B cell (primary cell): ENCODE data around the gene IL36RN. TPM values are rescaled to one million over a fixed set of nuclear protein-coding genes. Genes with fewer than 3 reads are reported as not detected.

Experiments used
- ATAC-seq: fragments of 200-7000 bp; cut with Tn5 transposase; one replicate; pipeline ENCODE4 v1.10.0; 2021; ENCODE audit warnings: low read depth, mild to moderate bottlenecking, moderate number of reproducible peaks, moderate library complexity
- CTCF ChIA-PET: fragments of 350-600 bp; sonication (Branson Sonifier 250); formaldehyde crosslinking; loops from one replicate; lab custom pipeline; 2021; ENCODE audit warnings: antibody characterized with exemption, inconsistent platforms; lab: Charles Lee
- POLR2A ChIA-PET: fragments of 350-600 bp; sonication (Branson Sonifier 250); formaldehyde crosslinking; loops from one replicate; lab custom pipeline; 2021; ENCODE audit warnings: antibody characterized with exemption; lab: Charles Lee
- DNase-seq: peaks from one replicate; pipeline ENCODE4 v3.0.0; 2013
- H2AFZ ChIP-seq: 2 replicates; pipeline ENCODE4 v1.6.1; 2012; ENCODE audit warnings: mild to moderate bottlenecking, low read depth, low read length; ENCODE audit not compliant: insufficient read depth, poor library complexity, severe bottlenecking
- H3K27ac ChIP-seq, 2 donors: 1 replicate in 1 of 2; 2 replicates in 1 of 2; pipeline ENCODE4 v1.5.1; 2012 to 2013; ENCODE audit warnings: low read length in 2 of 2, mild to moderate bottlenecking in 2 of 2, moderate library complexity in 1 of 2
- H3K27me3 ChIP-seq, 4 experiments: fragments of 200-600 bp in 1 of 4; sonication (generic) in 1 of 4; replicated peaks in 1 of 4; 1 replicate in 2 of 4; 2 replicates in 2 of 4; pipeline versions ENCODE4 v1.6.1 to v1.7.0; 2013 to 2016; ENCODE audit warnings: low read length in 3 of 4, mild to moderate bottlenecking in 2 of 4, mixed read lengths in 1 of 4, moderate library complexity in 1 of 4; ENCODE audit not compliant: insufficient read depth in 4 of 4, control insufficient read depth in 3 of 4; ENCODE audit errors: control extremely low read depth in 1 of 4
- H3K36me3 ChIP-seq, 2 experiments: replicated peaks in 1 of 2; 1 replicate in 1 of 2; 2 replicates in 1 of 2; pipeline versions ENCODE4 v1.6.1 to v1.7.1; 2013; ENCODE audit warnings: low read length in 1 of 2; ENCODE audit not compliant: insufficient read depth in 2 of 2, control insufficient read depth in 1 of 2; ENCODE audit errors: control extremely low read depth in 1 of 2, extremely low read depth in 1 of 2
- H3K4me1 ChIP-seq, 2 donors: fragments of 200-600 bp in 1 of 2; sonication (generic) in 1 of 2; 1 replicate in 1 of 2; 2 replicates in 1 of 2; pipeline versions ENCODE4 v1.5.1 to v1.6.1; 2013 to 2017; ENCODE audit warnings: low read length in 2 of 2; ENCODE audit not compliant: control insufficient read depth in 2 of 2, insufficient read depth in 2 of 2
- H3K4me2 ChIP-seq: replicated peaks from 2 replicates; pipeline ENCODE3; 2012; ENCODE audit warnings: mild to moderate bottlenecking, low read depth, low read length; ENCODE audit not compliant: poor library complexity, severe bottlenecking
- H3K4me3 ChIP-seq, 5 experiments: fragments of 200-600 bp in 1 of 5; sonication (generic) in 1 of 5; 1 replicate in 3 of 5; 2 replicates in 2 of 5; pipeline versions ENCODE4 v1.5.1 to v1.7.0; 2011 to 2016; ENCODE audit warnings: low read length in 4 of 5, mild to moderate bottlenecking in 4 of 5, low read depth in 2 of 5, control low read depth in 1 of 5, moderate library complexity in 1 of 5; ENCODE audit not compliant: insufficient read depth in 1 of 5; ENCODE audit errors: control extremely low read depth in 1 of 5, extremely low read depth in 1 of 5
- H3K79me2 ChIP-seq: fragments of 200-600 bp; sonication (generic); one replicate; pipeline ENCODE4 v1.6.0; 2016; ENCODE audit warnings: low read length; ENCODE audit not compliant: control insufficient read depth, insufficient read depth
- H3K9ac ChIP-seq: fragments of 200-600 bp; sonication (generic); 2 replicates; pipeline ENCODE4 v1.6.1; 2017; ENCODE audit warnings: mild to moderate bottlenecking, low read length, moderate library complexity
- H3K9me3 ChIP-seq, 3 donors: one replicate each; pipeline versions ENCODE4 v1.6.1 to v1.7.1; 2013; ENCODE audit warnings: low read length in 2 of 3; ENCODE audit not compliant: control insufficient read depth in 2 of 3, insufficient read depth in 1 of 3; ENCODE audit errors: control extremely low read depth in 1 of 3
- H4K20me1 ChIP-seq: 2 replicates; pipeline ENCODE4 v1.6.0; 2012; ENCODE audit warnings: mild to moderate bottlenecking, low read length; ENCODE audit not compliant: insufficient read depth, control insufficient read depth, poor library complexity, severe bottlenecking
- H3K27ac Mint-ChIP-seq: one replicate; pipeline ENCODE4 v1.8.0; 2021; ENCODE audit warnings: mixed read lengths
- H3K27me3 Mint-ChIP-seq: one replicate; pipeline ENCODE4 v1.8.0; 2021; ENCODE audit warnings: mixed read lengths
- H3K4me1 Mint-ChIP-seq: one replicate; pipeline ENCODE4 v1.8.0; 2021; ENCODE audit warnings: mixed read lengths
- H3K4me3 Mint-ChIP-seq: one replicate; pipeline ENCODE4 v1.8.0; 2021; ENCODE audit warnings: mixed read lengths
- H3K9me3 Mint-ChIP-seq: one replicate; pipeline ENCODE4 v1.8.0; 2022; ENCODE audit warnings: mixed read lengths; ENCODE audit not compliant: insufficient read depth
- CTCF ChIP-seq: fragments of 200-600 bp; IDR thresholded peaks from one replicate; pipeline ENCODE4 v1.8.0; 2022; ENCODE audit warnings: antibody characterized with exemption, mild to moderate bottlenecking
- EZH2 ChIP-seq: IDR thresholded peaks from 2 replicates; pipeline ENCODE4 v1.6.1; 2012; ENCODE audit warnings: borderline replicate concordance, low read depth, mild to moderate bottlenecking, moderate library complexity, low read length; ENCODE audit not compliant: insufficient read depth, poor library complexity, severe bottlenecking
- WGBS: methylation state at CpG from one replicate; pipeline ENCODE4 v1.1.5; 2013; ENCODE audit warnings: missing lambda C conversion rate; ENCODE audit not compliant: insufficient coverage; 5-methylcytosine and 5-hydroxymethylcytosine counted together
- intact Hi-C: fragments of 100-400 bp; cut with micrococcal nuclease; formaldehyde crosslinking; loops from one replicate; pipeline ENCODE4 v1.10.0; 2022
- polyA plus RNA-seq: library from polyadenylated mRNA; depleted of rRNA; stranded (reverse); fragments of >200 nt; gene quantifications from 2 replicates; pipeline ENCODE4 v1.2.3, GENCODE V29; 2012
- total RNA-seq, 2 donors: library from RNA; stranded (reverse); fragments of 120-200 nt in 1 of 2; gene quantifications; 1 replicate in 1 of 2; 2 replicates in 1 of 2; pipeline versions ENCODE4 v1.2.3 to v1.2.4, GENCODE V29; 2013 to 2022

The IL36RN gene
- total and polyA plus RNA-seq, 2 donors (not counting 1 experiment from before 2014, with no cell fraction given) = not detected

- TF ChIP-seq EZH2 = no peak
- no peak for TF ChIP-seq CTCF
- Histone ChIP-seq H4K20me1 (no peaks in the 10 kb centered on the region), H3K9ac (no peak overlapping the region), H3K9me3 (no peaks in the 10 kb centered on the region), H3K4me3 (no peak overlapping the region), H3K27ac (no peak overlapping the region), H3K4me1 (no peaks in the 10 kb centered on the region), H2AFZ (no peak overlapping the region), H3K36me3 (no peaks in the 10 kb centered on the region), H3K4me2 (no peak overlapping the region), H3K79me2 (no peaks in the 10 kb centered on the region), H3K27me3 (peaks cover 0 to 20% (median 5%) of the 10 kb centered on the region in 4 experiments)
- Mint-ChIP-seq H3K4me3 (no peak overlapping the region), H3K27me3 (peaks cover 39% of the 10 kb centered on the region), H3K4me1 (peaks cover 1% of the 10 kb centered on the region), H3K27ac (no peak overlapping the region), H3K9me3 (no peaks in the 10 kb centered on the region)
- intact Hi-C loops = no loop called here
- ATAC-seq = no peak
- 90% methylated on average over 5 of the region's 6 CpGs for WGBS
- no peak for DNase-seq
- CTCF ChIA-PET = interaction anchor here (0.8 to 1.7 kb wide), 3 partner anchors 9 to 60 kb away, joined by 3 to 5 read pairs (median 4); no protein-coding TSS in a partner anchor
- POLR2A ChIA-PET = no interaction called here
These were observed 19.4 kb downstream of the IL36RN start for GRCh38 chr2:113078350-113078839.

GRCh38 chr2:113079131-113079530 is 20.1 kb downstream of the IL36RN start:
- WGBS = 86% methylated on average over 2 of the region's 4 CpGs
- Mint-ChIP-seq H3K4me3 (no peak overlapping the region), H3K4me1 (peaks cover 2% of the 10 kb centered on the region), H3K27ac (no peak overlapping the region), H3K9me3 (no peaks in the 10 kb centered on the region), H3K27me3 (peaks cover 38% of the 10 kb centered on the region)
- CTCF ChIA-PET = interaction anchor here (1.2 to 5.5 kb wide), 9 partner anchors 10 to 361 kb away, joined by 3 to 61 read pairs (median 11); no protein-coding TSS in a partner anchor
- H3K4me1 ChIP-seq = no peaks in the 10 kb centered on the region
- H3K9ac ChIP-seq = no peak overlapping the region
- peaks cover 0 to 20% (median 6%) of the 10 kb centered on the region in 4 experiments for H3K27me3 ChIP-seq
- intact Hi-C loops = no loop called here
- no peak for ATAC-seq
- no peaks in the 10 kb centered on the region for H3K79me2 ChIP-seq
- H2AFZ ChIP-seq = no peak overlapping the region
- no peaks in the 10 kb centered on the region for H3K36me3 ChIP-seq
- POLR2A ChIA-PET = interaction anchor here (0.6 kb wide), 1 partner anchor 120 kb away, joined by 3 read pairs; no protein-coding TSS in a partner anchor
- no peak overlapping the region for H3K4me2 ChIP-seq
- DNase-seq = no peak
- no peak overlapping the region for H3K4me3 ChIP-seq
- no peaks in the 10 kb centered on the region for H4K20me1 ChIP-seq
- no peak for TF ChIP-seq CTCF
- no peak for TF ChIP-seq EZH2
- H3K27ac ChIP-seq = no peak overlapping the region
- no peaks in the 10 kb centered on the region for H3K9me3 ChIP-seq
